SU-DHL-6 (cell line): ENCODE results near the gene IL20RB.

Experiments used
- EZH2phosphoT487 ChIP-seq: fragments of 200-600 bp; sonication (generic), shearing (Covaris generic); conservative IDR thresholded peaks from 2 replicates; pipeline ENCODE4 v1.6.1; 2018; ENCODE audit warnings: mild to moderate bottlenecking, antibody characterized with exemption, low read length, moderate library complexity, mixed read lengths
- TF ChIP-seq, protein P1 (sequence below): fragments of 200-600 bp; sonication (generic); IDR thresholded peaks from one replicate; pipeline ENCODE4 v1.5.1; 2017; ENCODE audit warnings: antibody characterized with exemption, mild to moderate bottlenecking, low read length, moderate library complexity; ENCODE audit not compliant: insufficient read depth, poor library complexity, severe bottlenecking

DNA sequence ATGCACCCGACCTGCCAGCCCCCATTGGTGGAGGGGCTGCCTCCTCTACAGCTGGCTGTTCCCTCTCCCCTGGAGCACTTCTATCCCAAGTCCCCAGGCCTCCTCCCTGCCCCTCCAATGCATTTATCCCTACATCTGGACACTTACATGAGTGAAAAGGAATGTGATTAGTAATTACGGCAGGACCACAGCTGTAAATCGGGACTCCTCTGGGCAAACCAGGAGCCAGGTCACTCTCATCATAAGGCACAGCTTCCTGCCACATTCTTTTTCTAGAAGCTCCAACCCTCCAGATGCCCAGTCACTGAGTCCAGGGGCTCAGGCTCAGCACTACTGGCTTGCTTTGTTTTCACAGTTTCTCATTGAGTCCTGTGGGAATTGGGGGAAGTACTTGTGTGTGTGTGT, 54.3 kb downstream of the IL20RB start:
- TF ChIP-seq, protein P1, sequence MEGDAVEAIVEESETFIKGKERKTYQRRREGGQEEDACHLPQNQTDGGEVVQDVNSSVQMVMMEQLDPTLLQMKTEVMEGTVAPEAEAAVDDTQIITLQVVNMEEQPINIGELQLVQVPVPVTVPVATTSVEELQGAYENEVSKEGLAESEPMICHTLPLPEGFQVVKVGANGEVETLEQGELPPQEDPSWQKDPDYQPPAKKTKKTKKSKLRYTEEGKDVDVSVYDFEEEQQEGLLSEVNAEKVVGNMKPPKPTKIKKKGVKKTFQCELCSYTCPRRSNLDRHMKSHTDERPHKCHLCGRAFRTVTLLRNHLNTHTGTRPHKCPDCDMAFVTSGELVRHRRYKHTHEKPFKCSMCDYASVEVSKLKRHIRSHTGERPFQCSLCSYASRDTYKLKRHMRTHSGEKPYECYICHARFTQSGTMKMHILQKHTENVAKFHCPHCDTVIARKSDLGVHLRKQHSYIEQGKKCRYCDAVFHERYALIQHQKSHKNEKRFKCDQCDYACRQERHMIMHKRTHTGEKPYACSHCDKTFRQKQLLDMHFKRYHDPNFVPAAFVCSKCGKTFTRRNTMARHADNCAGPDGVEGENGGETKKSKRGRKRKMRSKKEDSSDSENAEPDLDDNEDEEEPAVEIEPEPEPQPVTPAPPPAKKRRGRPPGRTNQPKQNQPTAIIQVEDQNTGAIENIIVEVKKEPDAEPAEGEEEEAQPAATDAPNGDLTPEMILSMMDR: no peak
- no peak for TF ChIP-seq EZH2phosphoT487
